HCT116 (cell line): ENCODE measurements around the gene NOTCH4. TPM values are rescaled to one million over a fixed set of nuclear protein-coding genes. Genes with fewer than 3 reads are reported as not detected.

Experiments used
- ATAC-seq: fragments of 200-7000 bp; cut with Tn5 transposase; 2 replicates; pipeline ENCODE4 v1.9.1; 2020; ENCODE audit warnings: mild to moderate bottlenecking, moderate library complexity
- BruUV-seq: library from RNA; stranded (reverse); fragments of 400-500 nt; replicated peaks from 2 replicates; lab custom pipeline; 2021; lab: Mats Ljungman, UMichigan
- CTCF ChIA-PET: fragments of 300-600 bp; sonication (Branson Sonifier 250); formaldehyde crosslinking; loops from one replicate; lab custom pipeline; 2021; ENCODE audit warnings: antibody characterized with exemption; lab: Charles Lee
- POLR2A ChIA-PET: fragments of 300-600, 350-600 bp; sonication (Branson Sonifier 250); formaldehyde crosslinking; loops from one replicate; lab custom pipeline; 2021; ENCODE audit warnings: antibody characterized with exemption; lab: Charles Lee
- RAD21 ChIA-PET, 2 experiments: fragments of 300-600 bp; sonication (Branson Sonifier 250); formaldehyde crosslinking; loops; one replicate each; lab custom pipeline; 2023; ENCODE audit warnings: low total read pairs in 2 of 2; ENCODE audit not compliant: uncharacterized antibody in 2 of 2, unreplicated experiment in 2 of 2, low non-redundant PET in 1 of 2; lab: Charles Lee
- DNase-seq: peaks from one replicate; pipeline ENCODE4 v3.0.0-alpha.2; 2010; ENCODE audit warnings: low read depth, low spot score
- H2AFZ ChIP-seq: fragments of 200-600 bp; shearing (Covaris generic), sonication (generic); 2 replicates; pipeline ENCODE4 v1.6.1; 2017; ENCODE audit warnings: low read depth, mixed run types, mixed read lengths, antibody characterized with exemption, low read length; ENCODE audit not compliant: poor library complexity, severe bottlenecking
- H3K27ac ChIP-seq: 2 replicates; pipeline ENCODE4 v1.5.1; 2012; ENCODE audit warnings: low read depth, low read length
- H3K27me3 ChIP-seq: fragments of 200-600 bp; sonication (generic); 2 replicates; pipeline ENCODE4 v1.6.1; 2016; ENCODE audit warnings: mixed run types, low read length, mixed read lengths; ENCODE audit not compliant: insufficient read depth
- H3K36me3 ChIP-seq, 2 experiments: fragments of 200-500 bp in 1 of 2; fragments of 200-600 bp in 1 of 2; sonication (Bioruptor generic) in 1 of 2; sonication (generic) in 1 of 2; 2 replicates each; pipeline versions ENCODE4 v1.5.1 to v1.6.1; 2014 to 2016; ENCODE audit warnings: low read length in 2 of 2, inconsistent platforms in 1 of 2, mixed read lengths in 1 of 2, mixed run types in 1 of 2; ENCODE audit not compliant: insufficient read depth in 2 of 2, control insufficient read depth in 1 of 2
- H3K4me1 ChIP-seq, 2 experiments: fragments of 200-600 bp in 1 of 2; sonication (generic) in 1 of 2; 2 replicates each; pipeline versions ENCODE4 v1.5.1 to v1.6.1; 2012 to 2017; ENCODE audit warnings: low read length in 2 of 2, inconsistent platforms in 1 of 2, mild to moderate bottlenecking in 1 of 2, mixed read lengths in 1 of 2, mixed run types in 1 of 2, moderate library complexity in 1 of 2; ENCODE audit not compliant: insufficient read depth in 2 of 2, control insufficient read depth in 1 of 2
- H3K4me2 ChIP-seq: fragments of 200-600 bp; sonication (generic); 2 replicates; pipeline ENCODE4 v1.6.1; 2017; ENCODE audit warnings: mixed run types, low read length, mixed read lengths
- H3K4me3 ChIP-seq, 2 experiments: fragments of 200-600 bp in 1 of 2; sonication (generic) in 1 of 2; replicated peaks in 1 of 2; 2 replicates each; pipeline ENCODE4 v1.5.1; 2011 to 2016; ENCODE audit warnings: low read length in 2 of 2, control low read depth in 1 of 2, low read depth in 1 of 2, mild to moderate bottlenecking in 1 of 2, mixed read lengths in 1 of 2, mixed run types in 1 of 2
- H3K79me2 ChIP-seq: fragments of 200-600 bp; sonication (generic); 2 replicates; pipeline ENCODE4 v1.6.1; 2017; ENCODE audit warnings: mild to moderate bottlenecking, mixed run types, low read length, moderate library complexity, mixed read lengths; ENCODE audit not compliant: insufficient read depth
- H3K9ac ChIP-seq: fragments of 200-600 bp; sonication (generic); 2 replicates; pipeline ENCODE4 v1.6.1; 2016; ENCODE audit warnings: low read length, mixed read lengths
- H3K9me2 ChIP-seq: fragments of 200-600 bp; sonication (generic), shearing (Covaris generic); 2 replicates; pipeline ENCODE4 v1.6.1; 2017; ENCODE audit warnings: mixed run types, mild to moderate bottlenecking, moderate library complexity; ENCODE audit not compliant: insufficient read depth
- H3K9me3 ChIP-seq, 2 experiments: fragments of 200-500 bp in 1 of 2; fragments of 200-600 bp in 1 of 2; sonication (Bioruptor generic) in 1 of 2; sonication (generic) in 1 of 2; 2 replicates each; pipeline ENCODE4 v1.6.1; 2014 to 2017; ENCODE audit warnings: low read length in 2 of 2, mixed read lengths in 2 of 2, inconsistent platforms in 1 of 2, low read depth in 1 of 2, mild to moderate bottlenecking in 1 of 2, mixed run types in 1 of 2, moderate library complexity in 1 of 2; ENCODE audit not compliant: control insufficient read depth in 1 of 2, insufficient read depth in 1 of 2
- H4K20me1 ChIP-seq: fragments of 200-600 bp; sonication (generic), shearing (Covaris generic); 2 replicates; pipeline ENCODE4 v1.6.1; 2017; ENCODE audit warnings: mixed run types, mild to moderate bottlenecking, moderate library complexity; ENCODE audit not compliant: insufficient read depth
- JUND ChIP-seq: IDR thresholded peaks from 2 replicates; pipeline ENCODE4 v1.6.1; 2012
- YY1 ChIP-seq: IDR thresholded peaks from 2 replicates; pipeline ENCODE4 v1.6.1; 2011; ENCODE audit warnings: low read length, low read depth, moderate library complexity, mild to moderate bottlenecking; ENCODE audit not compliant: insufficient replicate concordance; ENCODE audit errors: extremely low read depth
- intact Hi-C: fragments of 100-400 bp; cut with micrococcal nuclease; formaldehyde crosslinking; loops from 2 replicates; pipeline ENCODE4 v1.10.0; 2022
- total RNA-seq: library from RNA; stranded (reverse); gene quantifications from one replicate; pipeline ENCODE4 v1.2.1, GENCODE V29; 2021; ENCODE audit not compliant: unreplicated experiment

The NOTCH4 gene
- total RNA-seq, 1 experiment from 2014 or later = 0.81 TPM

DNA sequence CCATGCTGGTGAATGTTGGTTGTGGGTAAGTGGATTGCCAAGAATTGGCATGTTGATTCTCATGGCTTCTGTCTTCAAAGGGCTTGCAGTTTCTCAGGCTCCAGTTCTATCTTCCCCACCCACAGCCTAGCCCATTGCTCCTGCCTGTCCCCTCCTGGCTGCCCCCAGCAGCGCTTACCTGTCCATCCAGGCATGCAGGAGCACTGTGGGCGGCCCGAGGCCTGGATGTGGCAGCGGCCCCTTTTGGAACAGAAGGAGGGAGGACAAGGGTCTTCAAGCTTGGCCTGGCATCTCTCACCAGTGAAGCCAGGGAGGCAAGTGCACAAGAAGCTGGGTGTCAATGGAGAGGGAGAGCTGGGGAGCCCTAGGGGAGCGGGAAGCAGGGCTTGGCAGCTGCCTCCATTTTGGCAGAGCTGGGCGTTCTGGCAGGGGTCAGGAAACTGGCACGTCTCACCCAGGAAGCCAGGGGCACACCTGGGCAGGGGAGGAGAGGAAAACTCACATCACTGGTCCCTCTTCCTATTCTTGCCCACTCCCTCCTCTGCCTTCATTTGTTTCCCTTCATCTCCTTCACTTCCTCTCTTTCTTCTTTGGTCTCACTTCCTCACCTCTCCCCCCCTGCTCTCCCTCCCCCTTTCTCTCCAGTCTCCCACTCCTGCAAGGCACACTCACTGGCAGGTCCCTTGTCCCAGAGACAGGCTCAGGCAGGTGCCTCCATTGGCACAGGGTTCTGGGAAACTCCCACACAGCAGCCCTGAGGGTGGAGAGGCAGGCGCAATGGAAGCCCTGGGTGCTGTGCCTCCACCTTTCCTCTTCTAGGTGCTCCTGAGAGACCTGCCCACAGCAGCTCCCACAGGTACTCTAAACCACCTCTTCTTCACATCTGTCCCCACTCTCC lies 1.3 kb downstream of the NOTCH4 start:
- no peaks in the 10 kb centered on the region for H3K9me3 ChIP-seq
- RAD21 ChIA-PET = no interaction called here
- H3K27ac ChIP-seq = no peak overlapping the region
- CTCF ChIA-PET = no interaction called here
- H3K27me3 ChIP-seq = no peaks in the 10 kb centered on the region
- no peaks in the 10 kb centered on the region for H3K9me2 ChIP-seq
- no peaks in the 10 kb centered on the region for H3K36me3 ChIP-seq
- no TSS peak for BruUV-seq
- DNase-seq (no peak), ATAC-seq (no peak)
- TF ChIP-seq YY1 = no peak
- intact Hi-C loops = no loop called here
- H3K9ac ChIP-seq = no peak overlapping the region
- POLR2A ChIA-PET = interaction anchor here (0.8 kb wide), 1 partner anchor 17 kb away, joined by 3 read pairs; no protein-coding TSS in a partner anchor
- no peak overlapping the region for H3K4me2 ChIP-seq
- no peak overlapping the region for H3K4me3 ChIP-seq
- no peaks in the 10 kb centered on the region for H3K4me1 ChIP-seq
- H3K79me2 ChIP-seq = no peaks in the 10 kb centered on the region
- H4K20me1 ChIP-seq = no peaks in the 10 kb centered on the region
- H2AFZ ChIP-seq = no peak overlapping the region

- POLR2A ChIA-PET = no interaction called here
- TF ChIP-seq JUND = no peak
- ATAC-seq (no peak), DNase-seq (no peak)
- no peak overlapping the region for H3K9ac ChIP-seq
- no peaks in the 10 kb centered on the region for H3K9me3 ChIP-seq
- intact Hi-C loops = no loop called here
- no peaks in the 10 kb centered on the region for H3K9me2 ChIP-seq
- H3K4me1 ChIP-seq = no peaks in the 10 kb centered on the region
- H4K20me1 ChIP-seq = no peaks in the 10 kb centered on the region
- no peaks in the 10 kb centered on the region for H3K79me2 ChIP-seq
- H3K36me3 ChIP-seq = no peaks in the 10 kb centered on the region
- no peaks in the 10 kb centered on the region for H3K27me3 ChIP-seq
- no peak overlapping the region for H3K4me2 ChIP-seq
- no peak overlapping the region for H3K27ac ChIP-seq
- H3K4me3 ChIP-seq = no peak overlapping the region
- CTCF ChIA-PET = no interaction called here
- no TSS peak for BruUV-seq
- H2AFZ ChIP-seq = no peak overlapping the region
- RAD21 ChIA-PET = no interaction called here
Measured at GRCh38 chr6:32220021-32220420, 3.8 kb downstream of the NOTCH4 start.
